GM12891 (cell line): ENCODE data around the gene AP2M1.

Experiments
- PAX5 ChIP-seq: IDR thresholded peaks from 2 replicates; pipeline ENCODE4 v1.6.1; 2011; ENCODE audit warnings: low read length, moderate library complexity, mild to moderate bottlenecking; ENCODE audit not compliant: insufficient read depth, severe bottlenecking
- POLR2A ChIP-seq: IDR thresholded peaks from 2 replicates; pipeline ENCODE4 v1.6.1; 2011; ENCODE audit warnings: low read depth, low read length, control low read depth
- POLR2AphosphoS5 ChIP-seq: IDR thresholded peaks from 2 replicates; pipeline ENCODE4 v1.6.1; 2011; ENCODE audit warnings: low read depth, low read length, control low read depth
- POU2F2 ChIP-seq: IDR thresholded peaks from 2 replicates; pipeline ENCODE4 v1.6.1; 2011; ENCODE audit warnings: low read depth, mild to moderate bottlenecking, control low read depth, low read length, moderate library complexity
- TAF1 ChIP-seq: IDR thresholded peaks from 2 replicates; pipeline ENCODE4 v1.6.1; 2011; ENCODE audit warnings: low read depth, low read length, control low read depth

DNA sequence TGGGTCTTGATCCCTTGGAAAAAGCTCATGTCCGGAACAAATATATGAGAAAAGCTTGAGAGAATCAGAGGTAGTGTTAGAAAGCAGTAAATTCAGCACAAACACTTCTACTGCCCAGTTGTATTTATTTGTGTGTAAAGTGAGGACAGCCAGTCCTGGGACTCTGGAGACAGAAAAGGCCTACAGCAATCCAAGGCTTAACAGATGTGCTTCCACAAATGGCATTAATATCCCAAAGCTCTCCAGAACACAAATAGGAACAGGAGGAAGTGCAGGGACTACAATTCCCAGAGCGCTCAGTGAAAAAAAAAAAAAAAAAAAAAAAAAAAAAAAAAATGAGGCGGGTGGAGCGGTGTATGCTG, 390 bp upstream of the AP2M1 start:
- TF ChIP-seq POLR2A (no peak), POLR2AphosphoS5 (no peak), TAF1 (no peak), PAX5 (no peak), POU2F2 (no peak)
